SK-N-SH (cell line): Measurements from ENCODE around the gene IL18. TPM values are rescaled to one million over a fixed set of nuclear protein-coding genes. Genes with fewer than 3 reads are reported as not detected.
"Not testable (repeated sequence)": the region's sequence is repeated elsewhere in the genome, so short reads cannot be mapped to it uniquely, and the experiment has no call there.

Experiments
- CTCF ChIA-PET: fragments of 300-600, 350-600 bp; formaldehyde crosslinking; extraction: SDS; loops from one replicate; lab custom pipeline; 2021; lab: Yijun Ruan, JAX
- POLR2A ChIA-PET: fragments of 350-600 bp; sonication (Branson Sonifier 250); formaldehyde crosslinking; extraction: SDS; loops from one replicate; lab custom pipeline; 2020; ENCODE audit warnings: antibody characterized with exemption, inconsistent platforms; lab: Yijun Ruan, JAX
- DNase-seq: peaks from one replicate; pipeline ENCODE4 v3.0.0; 2012
- H2AFZ ChIP-seq: fragments of 200-600 bp; sonication (generic); 2 replicates; pipeline ENCODE4 v1.8.1; 2016; ENCODE audit warnings: antibody characterized with exemption, mild to moderate bottlenecking, low read depth
- H3F3A ChIP-seq: fragments of 200-600 bp; sonication (generic); replicated peaks from 2 replicates; pipeline ENCODE3; 2016; ENCODE audit warnings: antibody characterized with exemption, mild to moderate bottlenecking; ENCODE audit not compliant: insufficient read depth
- H3K27ac ChIP-seq, 2 experiments: fragments of 200-500 bp in 1 of 2; fragments of 200-600 bp in 1 of 2; sonication (Bioruptor generic) in 1 of 2; sonication (generic), shearing (Covaris generic) in 1 of 2; 2 replicates each; pipeline versions ENCODE4 v1.5.1 to v1.6.1; 2014 to 2016; ENCODE audit warnings: low read depth in 2 of 2, inconsistent platforms in 1 of 2, low read length in 1 of 2, mild to moderate bottlenecking in 1 of 2, mixed read lengths in 1 of 2
- H3K27me3 ChIP-seq: fragments of 200-600 bp; sonication (generic), shearing (Covaris generic); 2 replicates; pipeline ENCODE4 v1.6.1; 2016; ENCODE audit warnings: mixed run types; ENCODE audit not compliant: insufficient read depth
- H3K36me3 ChIP-seq, 2 experiments: fragments of 200-500 bp in 1 of 2; fragments of 200-600 bp in 1 of 2; sonication (Bioruptor generic) in 1 of 2; sonication (generic) in 1 of 2; replicated peaks in 1 of 2; 2 replicates each; pipeline versions ENCODE3 to v1.5.1; 2014 to 2016; ENCODE audit warnings: low read length in 1 of 2, mild to moderate bottlenecking in 1 of 2; ENCODE audit not compliant: insufficient read depth in 2 of 2, control insufficient read depth in 1 of 2
- H3K4me1 ChIP-seq, 2 experiments: fragments of 200-500 bp in 1 of 2; fragments of 200-600 bp in 1 of 2; sonication (Bioruptor generic) in 1 of 2; sonication (generic), shearing (Covaris generic) in 1 of 2; 2 replicates each; pipeline versions ENCODE4 v1.5.1 to v1.6.1; 2014 to 2016; ENCODE audit warnings: low read depth in 1 of 2, low read length in 1 of 2, mixed run types in 1 of 2; ENCODE audit not compliant: insufficient read depth in 2 of 2, control insufficient read depth in 1 of 2
- H3K4me2 ChIP-seq: fragments of 200-600 bp; sonication (generic), shearing (Covaris generic); 2 replicates; pipeline ENCODE4 v1.6.1; 2017; ENCODE audit warnings: mixed run types
- H3K4me3 ChIP-seq, 2 experiments: fragments of 200-500 bp in 1 of 2; fragments of 200-600 bp in 1 of 2; sonication (Bioruptor generic) in 1 of 2; sonication (generic), shearing (Covaris generic) in 1 of 2; 2 replicates each; pipeline versions ENCODE4 v1.5.1 to v1.8.1; 2014 to 2016; ENCODE audit warnings: low read depth in 2 of 2, inconsistent platforms in 1 of 2, low read length in 1 of 2, mild to moderate bottlenecking in 1 of 2, mixed read lengths in 1 of 2, moderate library complexity in 1 of 2
- H3K79me2 ChIP-seq: fragments of 200-600 bp; sonication (generic); 2 replicates; pipeline ENCODE4 v1.8.1; 2017; ENCODE audit warnings: mild to moderate bottlenecking; ENCODE audit not compliant: insufficient read depth
- H3K9ac ChIP-seq: fragments of 200-600 bp; sonication (generic); 2 replicates; pipeline ENCODE4 v1.6.1; 2017; ENCODE audit warnings: mixed run types
- H3K9me2 ChIP-seq: fragments of 200-600 bp; sonication (generic); 2 replicates; pipeline ENCODE4 v1.6.1; 2017; ENCODE audit warnings: mixed run types
- H3K9me3 ChIP-seq: fragments of 200-600 bp; sonication (generic); 2 replicates; pipeline ENCODE4 v1.6.1; 2017; ENCODE audit warnings: mixed run types, mild to moderate bottlenecking, moderate library complexity
- H4K20me1 ChIP-seq: fragments of 200-600 bp; sonication (generic); 2 replicates; pipeline ENCODE4 v1.6.1; 2017; ENCODE audit warnings: mild to moderate bottlenecking, mixed run types; ENCODE audit not compliant: insufficient read depth
- ELF1 ChIP-seq: IDR thresholded peaks from 2 replicates; pipeline ENCODE4 v1.4.0; 2012
- EP300 ChIP-seq, 2 experiments: IDR thresholded peaks; 2 replicates each; pipeline versions ENCODE4 v1.4.0 to v1.6.1; 2012; ENCODE audit warnings: borderline replicate concordance in 1 of 2, low read depth in 1 of 2, low read length in 1 of 2
- FOSL2 ChIP-seq: IDR thresholded peaks from 2 replicates; pipeline ENCODE4 v1.4.0; 2012; ENCODE audit warnings: low read depth, mild to moderate bottlenecking, moderate library complexity, borderline replicate concordance
- REST ChIP-seq: IDR thresholded peaks from 2 replicates; pipeline ENCODE4 v1.6.1; 2012; ENCODE audit warnings: mild to moderate bottlenecking, low read depth, low read length, moderate library complexity
- RXRA ChIP-seq: IDR thresholded peaks from 2 replicates; pipeline ENCODE4 v1.4.0; 2012; ENCODE audit warnings: low read depth, mild to moderate bottlenecking, borderline replicate concordance
- USF1 ChIP-seq: IDR thresholded peaks from 2 replicates; pipeline ENCODE4 v1.4.0; 2012; ENCODE audit warnings: low read depth, borderline replicate concordance
- ZBTB33 ChIP-seq: IDR thresholded peaks from 2 replicates; pipeline ENCODE4 v1.4.0; 2012; ENCODE audit warnings: low read depth, borderline replicate concordance
- WGBS: methylation state at CpG from one replicate; pipeline ENCODE4 v1.1.6; 2017; ENCODE audit warnings: low lambda C conversion rate; 5-methylcytosine and 5-hydroxymethylcytosine counted together
- polyA plus RNA-seq, 3 experiments: library from polyadenylated mRNA; depleted of rRNA; stranded (reverse); fragments of >200 nt; gene quantifications; 2 replicates each; pipeline ENCODE4 v1.2.3, GENCODE V29; 2012

The IL18 gene
- polyA plus RNA-seq, 1 of the 3 experiments (the other 2 are of a cell fraction): 0.28 TPM

GRCh38 chr11:112196519-112197087 lies 32.7 kb upstream of the IL18 start:
- TF ChIP-seq EP300 (IDR thresholded peaks at IDR 0.05; ENCODE audit: borderline replicate concordance in 1 of 2, low read depth in 1 of 2, low read length in 1 of 2) (no peak), FOSL2 (no peak), USF1 (no peak), REST (no peak), RXRA (no peak)
- Histone ChIP-seq H3K4me2 (no peak overlapping the region), H3K27me3 (no peaks in the 10 kb centered on the region), H3K9ac (no peak overlapping the region), H3K9me3 (no peaks in the 10 kb centered on the region), H3K36me3 (no peaks in the 10 kb centered on the region), H3F3A (no peaks in the 10 kb centered on the region), H3K79me2 (no peaks in the 10 kb centered on the region), H2AFZ (no peak overlapping the region), H3K4me1 (no peaks in the 10 kb centered on the region; a peak in 1 of 4 replicates), H3K4me3 (no peak overlapping the region), H4K20me1 (no peaks in the 10 kb centered on the region), H3K9me2 (0 out of 2 replicates have a peak, but pooled peaks cover 3% of the 10 kb centered on the region), H3K27ac (no peak overlapping the region)
- ChIA-PET CTCF (interaction anchor here (1.0 to 1.9 kb wide), 4 partner anchors 21 to 83 kb away, joined by 3 to 6 read pairs (median 4); partner anchors contain the start of gene BCO2), POLR2A (no interaction called here)
- DNase-seq: no peak
- WGBS: 69% methylated on average over 2 of the region's 2 CpGs

- POLR2A ChIA-PET: no interaction called here
- Histone ChIP-seq H3K27ac (no peak overlapping the region), H3K9ac (no peak overlapping the region), H3F3A (no peaks in the 10 kb centered on the region), H4K20me1 (no peaks in the 10 kb centered on the region), H3K9me2 (0 out of 2 replicates have a peak, but pooled peaks cover 3% of the 10 kb centered on the region), H3K4me3 (no peak overlapping the region), H3K9me3 (no peaks in the 10 kb centered on the region), H3K4me1 (no peaks in the 10 kb centered on the region; a peak in 1 of 4 replicates), H3K36me3 (no peaks in the 10 kb centered on the region), H3K27me3 (no peaks in the 10 kb centered on the region), H3K4me2 (no peak overlapping the region), H2AFZ (no peak overlapping the region), H3K79me2 (no peaks in the 10 kb centered on the region)
- CTCF ChIA-PET: interaction anchor here (1.1 to 1.5 kb wide), 2 partner anchors 21 to 82 kb away, joined by 4 to 6 read pairs; partner anchors contain the start of gene BCO2
- no peak for DNase-seq
- no peak for TF ChIP-seq ZBTB33
- TF ChIP-seq ELF1: no peak
- WGBS: 71% methylated on average over 2 of the region's 2 CpGs
These were observed 32.1 kb upstream of the IL18 start for GRCh38 chr11:112195951-112196351.

- H3K4me1 ChIP-seq, H3K9me3 ChIP-seq, H2AFZ ChIP-seq, H3K4me3 ChIP-seq, H3K9ac ChIP-seq, H4K20me1 ChIP-seq, DNase-seq, H3F3A ChIP-seq, H3K27ac ChIP-seq, H3K4me2 ChIP-seq, H3K79me2 ChIP-seq, H3K27me3 ChIP-seq, H3K36me3 ChIP-seq, H3K9me2 ChIP-seq, POLR2A ChIA-PET: not testable (repeated sequence)
- CTCF ChIA-PET: interaction anchor here (1.5 kb wide), 1 partner anchor 20 kb away, joined by 6 read pairs; the partner anchor contains the start of gene BCO2
- WGBS: 85% methylated on average over 11 of the region's 11 CpGs
These were observed 31.2 kb upstream of the IL18 start for GRCh38 chr11:112195113-112195512.
